Lung (tissue), 12 donors: Measurements from ENCODE around the gene MATN3. TPM values are rescaled to one million over a fixed set of nuclear protein-coding genes. Genes with fewer than 3 reads are reported as not detected.

Experiments used
- ATAC-seq: fragments of 200-7000 bp; cut with Tn5 transposase; one replicate; pipeline ENCODE4 v1.9.1; 2020; ENCODE audit warnings: moderate number of reproducible peaks; ENCODE audit not compliant: insufficient read depth, low FRiP score
- DNase-seq, 3 donors: peaks; one replicate each; pipeline ENCODE4 v3.0.0-alpha.2; 2013 to 2017
- H3K27ac ChIP-seq, 2 donors: one replicate each; pipeline ENCODE4 v1.5.1; 2013; ENCODE audit warnings: mild to moderate bottlenecking in 2 of 2, moderate library complexity in 2 of 2, control low read depth in 1 of 2, inconsistent platforms in 1 of 2, low read depth in 1 of 2, low read length in 1 of 2
- H3K27me3 ChIP-seq, 3 donors: one replicate each; pipeline ENCODE4 v1.5.1; 2013; ENCODE audit warnings: low read length in 2 of 3; ENCODE audit not compliant: control insufficient read depth in 3 of 3, insufficient read depth in 3 of 3
- H3K36me3 ChIP-seq, 4 donors: one replicate each; pipeline ENCODE4 v1.5.1; 2013; ENCODE audit warnings: low read length in 4 of 4, mild to moderate bottlenecking in 1 of 4, moderate library complexity in 1 of 4; ENCODE audit not compliant: control insufficient read depth in 4 of 4, insufficient read depth in 4 of 4
- H3K4me1 ChIP-seq, 5 donors: one replicate each; pipeline ENCODE4 v1.5.1; 2013; ENCODE audit warnings: low read length in 5 of 5, mild to moderate bottlenecking in 2 of 5, moderate library complexity in 1 of 5; ENCODE audit not compliant: control insufficient read depth in 5 of 5, insufficient read depth in 5 of 5
- H3K4me3 ChIP-seq: one replicate; pipeline ENCODE4 v1.5.1; 2013; ENCODE audit warnings: mild to moderate bottlenecking, control low read depth, moderate library complexity
- H3K9ac ChIP-seq, 2 donors: one replicate each; pipeline ENCODE4 v1.5.1; 2013; ENCODE audit warnings: low read length in 2 of 2, control low read depth in 1 of 2; ENCODE audit not compliant: insufficient read depth in 1 of 2
- H3K9me3 ChIP-seq, 4 donors: one replicate each; pipeline ENCODE4 v1.5.1; 2013; ENCODE audit warnings: low read length in 3 of 4, mild to moderate bottlenecking in 1 of 4, moderate library complexity in 1 of 4; ENCODE audit not compliant: control insufficient read depth in 4 of 4, insufficient read depth in 3 of 4
- CTCF ChIP-seq: IDR thresholded peaks from 2 replicates; pipeline ENCODE4 v1.5.1; 2012; ENCODE audit warnings: mild to moderate bottlenecking; ENCODE audit errors: control extremely low read depth, extremely low read depth
- WGBS, 2 donors: extraction: QIAGEN DNeasy Blood & Tissue Kit; methylation state at CpG; one replicate each; pipeline ENCODE4 v1.1.7; 2013; 5-methylcytosine and 5-hydroxymethylcytosine counted together
- polyA plus RNA-seq, 2 donors: library from polyadenylated mRNA; stranded (reverse); fragments of 200-250 nt; gene quantifications; one replicate each; pipeline ENCODE4 v1.2.1, GENCODE V29; 2013
- total RNA-seq, 2 donors: library from RNA; depleted of rRNA in 1 of 2; stranded (reverse); fragments of >200 nt in 1 of 2; gene quantifications; one replicate each; pipeline ENCODE4 v1.2.1, GENCODE V29; 2014 to 2021
- donor health status: control.
- donor health status: control.
- donor health status: Bipolar disorder and iron deficiency.
- donor health status: healthy.
- donor health status: DM: yes; HTN: yes; CAD: no.

MATN3 gene
- total and polyA plus RNA-seq, 4 donors, result 2.7 to 3.6 (median 3.0) TPM

DNA sequence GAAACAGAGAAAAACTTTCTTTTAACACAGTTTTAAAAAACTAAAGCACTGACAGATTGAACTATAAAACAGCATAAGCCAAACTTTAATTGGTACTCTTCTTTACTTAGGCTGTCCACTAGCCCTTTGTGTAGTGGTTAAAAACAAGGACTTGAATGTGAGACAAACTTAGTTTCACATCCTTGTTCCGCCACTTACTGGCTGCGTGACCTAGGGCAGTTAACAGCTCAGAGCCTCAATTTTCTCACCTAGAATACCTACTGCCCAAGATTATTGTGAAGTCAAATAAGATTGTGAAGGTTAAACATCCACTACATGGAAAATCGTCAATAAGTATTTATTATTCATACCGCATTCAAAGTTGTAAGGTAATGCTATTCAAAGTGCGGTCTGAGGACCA is 24.5 kb downstream of the MATN3 start:
- TF ChIP-seq CTCF, result no peak
- Histone ChIP-seq H3K4me3 (no peak overlapping the region), H3K27ac (no peak overlapping the region), H3K27me3 (no peaks in the 10 kb centered on the region), H3K9me3 (no peaks in the 10 kb centered on the region), H3K4me1 (peaks cover 0 to 10% (median 7%) of the 10 kb centered on the region in 5 donors), H3K9ac (no peak overlapping the region), H3K36me3 (peaks cover 0 to 6% (median 1%) of the 10 kb centered on the region in 4 donors)
- ATAC-seq (no peak), DNase-seq (no peak)
- WGBS, 2 donors, result 90 to 93% methylated on average over 5 of the region's 5 CpGs

GRCh38 chr2:19982268-19982667 is 30.2 kb downstream of the MATN3 start:
- 80 to 86% methylated on average over 1 of the region's 1 CpG for WGBS, 2 donors
- H3K27ac ChIP-seq, result no peak overlapping the region
- H3K9ac ChIP-seq, result no peak overlapping the region
- no peaks in the 10 kb centered on the region for H3K4me1 ChIP-seq
- H3K36me3 ChIP-seq, result peaks cover 4 to 19% (median 10%) of the 10 kb centered on the region in 4 donors
- H3K4me3 ChIP-seq, result no peak overlapping the region
- H3K9me3 ChIP-seq, result no peaks in the 10 kb centered on the region
- H3K27me3 ChIP-seq, result no peaks in the 10 kb centered on the region
- TF ChIP-seq CTCF, result no peak
- no peak for DNase-seq
- ATAC-seq, result no peak

DNA sequence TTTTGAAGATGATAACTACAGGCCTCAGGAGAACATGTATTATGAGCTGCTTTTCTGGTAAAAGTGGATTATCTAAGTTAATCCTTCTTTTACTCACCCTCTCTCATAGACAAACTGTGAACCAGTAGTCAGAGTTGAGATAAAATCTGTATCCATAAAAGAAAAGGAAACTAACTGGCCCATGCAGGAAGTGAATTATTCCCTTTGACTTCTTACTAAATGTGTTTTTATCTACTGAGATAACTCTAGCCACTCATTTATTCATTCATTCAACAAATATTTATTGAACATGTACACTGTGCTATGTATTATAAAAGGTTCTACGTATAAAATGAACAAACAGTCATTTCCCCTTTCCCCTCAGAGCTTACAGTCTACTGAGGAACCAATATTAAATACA is 32.5 kb downstream of the MATN3 start:
- H3K4me3 ChIP-seq, result no peak overlapping the region
- H3K36me3 ChIP-seq, result peaks cover 7 to 18% (median 11%) of the 10 kb centered on the region in 4 donors
- H3K9ac ChIP-seq, result no peak overlapping the region
- no peak overlapping the region for H3K27ac ChIP-seq
- TF ChIP-seq CTCF, result no peak
- WGBS, 2 donors, result 42 to 51% methylated on average over 1 of the region's 1 CpG
- H3K4me1 ChIP-seq, result no peaks in the 10 kb centered on the region
- no peaks in the 10 kb centered on the region for H3K9me3 ChIP-seq
- DNase-seq (no peak), ATAC-seq (no peak)
- H3K27me3 ChIP-seq, result no peaks in the 10 kb centered on the region

GRCh38 chr2:19973466-19973865 is 39.0 kb downstream of the MATN3 start:
- no peak for ATAC-seq

More at GRCh38 chr2:19973466-19973865, 39.0 kb downstream of the MATN3 start:
- Histone ChIP-seq H3K36me3 (peaks cover 6 to 16% (median 9%) of the 10 kb centered on the region in 4 donors), H3K9me3 (no peaks in the 10 kb centered on the region), H3K4me1 (no peaks in the 10 kb centered on the region), H3K27me3 (no peaks in the 10 kb centered on the region), H3K9ac (no peak overlapping the region), H3K27ac (no peak overlapping the region), H3K4me3 (no peak overlapping the region)
- no peak for TF ChIP-seq CTCF
- DNase-seq, result no peak
- 95 to 96% methylated on average over 8 of the region's 8 CpGs for WGBS, 2 donors
